H54 (cell line): ENCODE results near the gene OR4C12.
"Not testable (repeated sequence)": the region's sequence is repeated elsewhere in the genome, so short reads cannot be mapped to it uniquely, and the experiment has no call there.

Experiments used
- DNase-seq: peaks from one replicate; pipeline ENCODE4 v3.0.0; 2011; ENCODE audit warnings: low spot score, mixed read lengths; ENCODE audit not compliant: insufficient read length
- FAIRE-seq: peaks from 3 replicates; lab custom pipeline; 2011; peaks lifted over from hg19 to GRCh38; lab: Jason Lieb, UNC
- POLR2A ChIP-seq: IDR thresholded peaks from 2 replicates; pipeline ENCODE4 v1.6.1; 2011; ENCODE audit warnings: low read depth, mild to moderate bottlenecking, low read length

Gene OR4C12

DNA sequence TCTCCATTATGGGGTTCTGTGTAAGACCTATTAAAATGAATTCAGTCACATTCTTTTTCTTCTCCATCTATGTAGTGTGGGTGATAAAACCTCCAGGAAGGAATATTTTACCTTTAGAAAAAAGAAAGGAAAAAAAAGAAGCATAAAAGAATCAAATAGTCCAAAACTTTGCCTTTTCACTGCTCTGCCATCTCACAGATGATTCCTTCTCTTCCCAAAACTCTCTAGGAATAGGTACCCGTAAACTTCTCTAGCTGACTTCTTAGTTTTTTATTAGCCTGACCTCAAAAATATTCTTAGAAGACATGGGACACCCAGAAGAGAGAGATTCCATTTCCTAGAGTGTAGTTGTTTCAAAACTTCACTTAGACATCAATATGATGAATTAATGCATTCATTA, at the start of gene OR4C12:
TSS of gene OR4C12 (minus strand) at position 101 of the 400 bp plus-strand sequence. CDS start at position 67, 34 bp downstream.
- FAIRE-seq, DNase-seq: not testable (repeated sequence)

DNA sequence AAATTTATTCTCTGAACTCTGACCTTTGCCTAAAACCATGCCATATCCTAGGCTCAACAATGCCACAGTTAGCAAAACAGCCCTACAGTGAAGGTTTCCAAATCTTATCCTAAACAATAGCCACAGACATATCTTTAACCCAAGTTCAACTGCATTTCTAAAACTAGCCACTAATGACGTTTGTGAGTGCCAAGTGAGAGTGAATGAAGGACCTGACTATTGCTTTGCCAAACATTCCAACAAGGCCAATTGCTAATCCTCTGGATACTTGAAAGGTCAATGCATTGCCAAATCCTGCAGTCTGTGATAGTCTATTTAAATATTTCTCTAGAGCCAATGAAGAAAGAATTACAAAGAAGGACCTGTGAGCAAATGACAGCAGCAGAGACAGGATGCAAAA, 47.9 kb upstream of the OR4C12 start:
- no peak for TF ChIP-seq POLR2A
- FAIRE-seq = no peak
- no peak for DNase-seq

DNA sequence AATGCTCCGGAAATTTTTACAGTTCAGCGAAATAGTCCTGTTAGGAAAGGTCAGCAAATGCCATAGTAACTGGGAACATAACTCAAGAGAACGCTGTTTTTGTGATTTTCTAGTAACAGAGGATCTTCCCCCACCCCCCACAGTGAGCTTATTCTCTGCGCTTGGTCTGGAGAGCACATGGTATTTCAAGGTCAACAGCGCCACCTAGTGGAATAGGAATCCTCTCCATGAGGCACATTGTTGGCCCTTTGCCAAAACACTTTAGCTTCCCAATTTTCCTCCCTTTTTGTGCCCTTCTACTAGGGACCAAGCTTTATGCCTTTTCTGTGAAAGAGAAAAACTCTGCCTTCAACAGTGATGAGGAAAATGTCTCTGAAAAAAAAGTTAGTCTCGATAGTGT, 13.2 kb upstream of the OR4C12 start:
- FAIRE-seq = peak; percentile 68
- peak; percentile 5 for DNase-seq
- TF ChIP-seq POLR2A = no peak

DNA sequence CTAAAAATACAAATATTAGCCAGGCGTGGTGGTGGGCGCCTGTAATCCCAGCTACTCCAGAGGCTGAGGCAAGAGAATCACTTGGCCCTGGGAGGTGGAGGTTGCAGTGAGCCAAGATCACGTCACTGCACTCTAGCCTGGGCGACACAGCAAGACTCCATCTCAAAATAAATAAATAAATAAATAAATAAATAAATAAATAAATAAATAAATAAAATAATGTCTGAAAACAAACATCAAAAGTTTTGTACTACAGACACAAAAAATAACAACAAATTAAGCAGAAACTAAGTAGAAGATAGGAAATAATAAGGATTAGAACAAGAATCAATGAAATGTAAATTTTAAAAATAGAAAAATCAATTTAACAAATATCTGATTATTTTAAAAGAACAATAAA, 8.9 kb downstream of the OR4C12 start:
- not testable (repeated sequence) for FAIRE-seq, DNase-seq

DNA sequence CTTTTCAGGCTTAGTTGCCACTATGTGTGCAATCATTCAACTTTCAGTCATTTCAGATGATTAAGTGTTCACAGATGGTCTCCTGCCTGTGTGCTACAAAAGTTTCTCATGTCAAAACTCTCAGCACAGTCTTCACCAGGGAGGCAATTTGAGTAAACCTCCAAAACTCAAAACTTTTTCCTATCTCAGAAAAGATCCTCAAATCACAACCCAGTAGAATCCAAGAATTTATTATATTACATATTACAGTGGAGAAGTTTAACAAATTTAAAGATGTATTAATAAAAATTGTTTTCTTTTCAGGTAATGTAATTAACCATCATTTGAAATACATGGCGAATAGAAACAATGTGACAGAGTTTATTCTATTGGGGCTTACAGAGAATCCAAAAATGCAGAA, 30.2 kb downstream of the OR4C12 start, which contains the start of gene OR4C13:
TSS of gene OR4C13 (plus strand) at position 301 of the 400 bp plus-strand sequence. CDS start at position 333, 32 bp downstream.
- TF ChIP-seq POLR2A = no peak
- DNase-seq (no peak), FAIRE-seq (no peak)

DNA sequence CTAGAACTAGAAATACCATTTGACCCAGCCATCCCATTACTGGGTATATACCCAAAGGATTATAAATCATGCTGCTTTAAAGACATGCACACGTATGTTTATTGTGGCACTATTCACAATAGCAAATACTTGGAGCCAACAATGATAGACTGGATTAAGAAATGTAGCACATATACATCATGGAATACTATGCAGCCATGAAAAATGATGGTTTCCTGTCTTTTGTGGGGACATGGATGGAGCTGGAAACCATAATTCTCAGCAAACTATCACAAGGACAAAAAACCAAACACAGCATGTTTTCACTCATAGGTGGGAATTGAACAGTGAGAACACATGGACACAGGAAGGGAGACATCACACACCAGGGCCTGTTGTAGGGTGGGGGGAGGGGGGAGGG, 33.6 kb downstream of the OR4C12 start:
- not testable (repeated sequence) for FAIRE-seq, DNase-seq
